ENCODE results near the gene WNT1. TPM values are rescaled to one million over a fixed set of nuclear protein-coding genes. Genes with fewer than 3 reads are reported as not detected.

Gene WNT1
- total and polyA plus RNA-seq, 9 donors, result not detected

DNA sequence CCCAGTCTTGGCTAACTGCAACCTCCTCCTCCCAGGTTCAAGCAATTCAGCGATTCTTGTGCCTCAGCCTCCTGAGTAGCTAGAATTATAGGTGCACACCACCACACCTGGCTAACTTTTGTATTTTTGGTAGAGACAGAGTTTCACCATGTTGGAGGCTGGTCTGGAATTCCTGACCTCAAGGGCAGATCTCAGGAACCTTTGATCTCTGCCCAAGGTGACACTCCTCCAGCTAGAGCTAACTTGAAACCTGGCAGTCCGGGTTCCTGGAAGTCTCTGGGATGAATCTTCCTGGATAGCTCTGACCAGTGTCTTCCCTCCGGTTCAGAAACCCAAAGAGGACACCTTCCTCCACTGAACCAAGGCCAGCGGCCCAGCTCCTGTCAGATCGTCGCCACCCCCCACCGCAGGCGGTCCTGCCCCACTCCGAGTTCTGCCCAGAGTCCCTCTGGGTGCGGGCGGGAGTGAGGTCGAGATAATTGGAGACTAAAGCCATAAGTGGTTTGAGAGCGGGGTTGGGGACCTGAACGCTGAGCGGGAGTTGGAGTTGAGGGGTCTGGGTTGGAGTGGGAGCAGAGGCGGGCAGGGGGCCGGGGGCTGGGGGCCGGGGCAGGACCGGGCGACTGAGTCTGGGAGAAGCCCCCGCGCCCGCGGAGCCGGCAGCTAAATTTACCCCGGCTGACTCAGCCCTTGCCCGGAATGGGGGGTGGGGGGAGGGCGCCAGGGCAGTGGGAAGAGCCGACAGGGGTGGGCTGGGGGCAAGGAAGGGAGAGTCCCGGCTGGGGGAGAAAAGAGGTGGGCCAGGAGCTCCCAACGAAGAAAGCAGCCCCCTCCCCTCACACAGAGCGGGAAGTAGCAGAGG lies 16.3 kb downstream of the WNT1 start:
- H3K27me3 ChIP-seq, result no peaks in the 10 kb centered on the region
- intact Hi-C loops (cut with DNase I), result loop anchor here in 2 of 4 donors (5.0 to 10.0 kb wide), 2 partner anchors 130 to 142 kb away; partner anchors contain the start of genes DDX23 (in 1 of the 2) and RND1 (in 1 of the 2)
- 15 to 17% (median 16%) methylated on average over 31 to 32 of the region's 32 CpGs for WGBS, 3 donors

DNA sequence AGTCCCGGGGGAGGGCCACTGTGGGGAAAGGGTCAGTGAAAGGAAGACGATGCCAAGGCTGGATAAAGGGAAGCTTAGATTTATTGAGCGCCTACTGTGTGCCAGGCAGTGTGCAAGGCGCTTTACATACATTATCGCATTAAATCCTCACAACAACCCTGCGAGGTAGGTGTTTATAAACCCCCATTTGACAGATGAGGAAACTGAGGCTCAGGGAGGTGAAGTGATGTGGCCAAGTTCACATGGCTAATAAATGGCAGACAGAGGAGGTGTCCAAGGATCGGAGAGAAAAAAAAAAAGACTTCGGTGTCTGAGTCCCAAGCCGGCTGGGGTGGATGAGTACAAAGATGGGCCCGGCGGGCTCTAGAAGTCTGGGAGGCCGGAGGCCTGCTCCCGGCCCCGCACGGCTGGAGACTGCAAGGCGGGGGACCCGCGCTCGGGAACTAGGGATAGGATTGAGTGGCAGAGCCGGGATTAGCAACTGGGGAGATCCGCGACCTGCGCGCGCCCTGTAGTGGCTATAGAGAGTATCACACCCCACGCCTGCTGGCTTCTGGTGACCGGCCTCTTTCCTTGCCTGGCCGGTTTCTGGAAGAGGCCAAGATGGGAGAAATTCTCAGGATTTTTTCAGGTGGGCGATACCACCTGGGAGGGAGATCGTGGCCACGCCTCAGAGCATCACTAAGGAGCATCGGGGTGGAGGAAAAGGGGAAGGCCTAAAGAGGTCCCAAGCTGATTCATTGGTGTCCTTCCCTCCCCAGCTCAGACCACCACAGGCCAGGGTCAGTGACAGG lies 17.2 kb downstream of the WNT1 start:
- Histone ChIP-seq H3K27me3 (no peaks in the 10 kb centered on the region), H3K4me1 (ENCODE audit: insufficient read depth) (peaks cover 6% of the 10 kb centered on the region), H3K27ac (no peak overlapping the region), H3K36me3 (no peaks in the 10 kb centered on the region), H3K9me3 (no peaks in the 10 kb centered on the region), H3K4me3 (no peak overlapping the region)
- TF ChIP-seq POLR2A (IDR thresholded peaks at IDR 0.05) (no peak), EP300 (IDR thresholded peaks at IDR 0.05) (no peak)
- TF ChIP-seq, protein P1, sequence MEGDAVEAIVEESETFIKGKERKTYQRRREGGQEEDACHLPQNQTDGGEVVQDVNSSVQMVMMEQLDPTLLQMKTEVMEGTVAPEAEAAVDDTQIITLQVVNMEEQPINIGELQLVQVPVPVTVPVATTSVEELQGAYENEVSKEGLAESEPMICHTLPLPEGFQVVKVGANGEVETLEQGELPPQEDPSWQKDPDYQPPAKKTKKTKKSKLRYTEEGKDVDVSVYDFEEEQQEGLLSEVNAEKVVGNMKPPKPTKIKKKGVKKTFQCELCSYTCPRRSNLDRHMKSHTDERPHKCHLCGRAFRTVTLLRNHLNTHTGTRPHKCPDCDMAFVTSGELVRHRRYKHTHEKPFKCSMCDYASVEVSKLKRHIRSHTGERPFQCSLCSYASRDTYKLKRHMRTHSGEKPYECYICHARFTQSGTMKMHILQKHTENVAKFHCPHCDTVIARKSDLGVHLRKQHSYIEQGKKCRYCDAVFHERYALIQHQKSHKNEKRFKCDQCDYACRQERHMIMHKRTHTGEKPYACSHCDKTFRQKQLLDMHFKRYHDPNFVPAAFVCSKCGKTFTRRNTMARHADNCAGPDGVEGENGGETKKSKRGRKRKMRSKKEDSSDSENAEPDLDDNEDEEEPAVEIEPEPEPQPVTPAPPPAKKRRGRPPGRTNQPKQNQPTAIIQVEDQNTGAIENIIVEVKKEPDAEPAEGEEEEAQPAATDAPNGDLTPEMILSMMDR (IDR thresholded peaks at IDR 0.05), result peak; percentile 63 to 66 (median 64)
- intact Hi-C loops (cut with DNase I), result loop anchor here in 2 of 4 donors (5.0 to 10.0 kb wide), 2 partner anchors 130 to 143 kb away; partner anchors contain the start of genes DDX23 (in 1 of the 2) and RND1 (in 1 of the 2)
- 5 to 8% (median 6%) methylated on average over 32 of the region's 32 CpGs for WGBS, 3 donors
- peak; percentile 62 to 85 (median 74) for DNase-seq

More for the DNA sequence above, 16.3 kb downstream of the WNT1 start:
- Histone ChIP-seq H3K36me3 (no peaks in the 10 kb centered on the region), H3K4me3 (no peak overlapping the region), H3K9me3 (no peaks in the 10 kb centered on the region), H3K27ac (no peak overlapping the region), H3K4me1 (ENCODE audit: insufficient read depth) (peaks cover 2% of the 10 kb centered on the region)
- TF ChIP-seq EP300 (IDR thresholded peaks at IDR 0.05), result no peak
- no peak for TF ChIP-seq POLR2A (IDR thresholded peaks at IDR 0.05)
- TF ChIP-seq, protein P1 (IDR thresholded peaks at IDR 0.05), result no peak
- DNase-seq, result no peak

DNA sequence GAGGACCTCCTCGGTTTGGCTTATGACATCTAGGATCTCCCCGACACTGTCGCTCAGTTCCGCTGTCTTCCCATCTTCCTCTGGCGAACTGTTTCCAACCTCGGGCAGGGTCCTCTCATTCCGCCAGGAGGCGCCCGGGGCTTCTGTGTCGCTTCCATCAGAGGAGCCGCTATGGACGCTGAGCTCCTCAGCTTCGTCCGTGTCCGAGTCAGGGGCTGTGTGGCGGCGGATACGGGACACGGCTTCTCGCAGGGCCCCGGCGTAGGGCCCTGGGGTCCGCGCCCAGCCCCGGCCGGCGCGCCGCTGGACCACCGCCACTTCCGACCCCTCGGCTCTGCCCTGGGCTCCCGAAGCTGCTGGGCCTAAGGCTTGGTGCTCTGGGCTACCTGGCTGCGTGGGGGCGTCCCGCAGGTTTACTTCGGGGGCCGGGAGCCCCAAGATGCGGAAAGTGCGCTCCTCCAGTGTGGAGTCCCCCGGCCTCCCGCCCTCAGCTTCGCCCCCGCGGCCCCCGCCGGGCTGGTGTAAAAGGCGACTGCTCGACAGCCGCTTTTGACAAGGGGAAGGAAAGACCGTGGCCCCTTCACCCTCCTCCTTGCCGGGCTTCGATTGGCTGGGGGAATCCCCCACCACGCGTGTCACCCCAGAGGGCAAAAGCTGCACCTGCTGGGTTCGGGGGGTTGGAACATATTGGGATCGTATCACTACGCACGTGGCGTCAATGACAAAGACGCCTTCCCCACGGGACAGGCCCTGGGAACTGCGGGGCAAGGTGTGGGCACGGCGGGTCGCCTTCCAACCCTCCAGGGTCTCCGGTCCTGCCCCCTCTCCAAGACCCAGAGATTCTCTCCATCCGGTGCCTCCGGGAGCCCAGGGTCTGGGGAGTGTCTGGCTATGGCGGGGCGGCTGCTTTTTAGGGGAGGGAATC lies 18.9 kb downstream of the WNT1 start:
- TF ChIP-seq, protein P1 (IDR thresholded peaks at IDR 0.05), result peak in 2 of 3 donors; percentile 43 to 47
- no peak for TF ChIP-seq POLR2A (IDR thresholded peaks at IDR 0.05)
- H3K4me3 ChIP-seq, result peak overlapping the region; percentile 36
- intact Hi-C loops (cut with DNase I), result loop anchor here in 2 of 4 donors (5.0 to 10.0 kb wide), 2 partner anchors 132 to 145 kb away; partner anchors contain the start of genes DDX23 (in 1 of the 2) and RND1 (in 1 of the 2)
- no peaks in the 10 kb centered on the region for H3K9me3 ChIP-seq
- peak; percentile 52 to 82 (median 67) for DNase-seq
- WGBS, 3 donors, result 7 to 14% (median 12%) methylated on average over 64 to 71 of the region's 71 CpGs
- H3K27ac ChIP-seq, result no peak overlapping the region
- no peaks in the 10 kb centered on the region for H3K36me3 ChIP-seq
- no peaks in the 10 kb centered on the region for H3K27me3 ChIP-seq
- peaks cover 6% of the 10 kb centered on the region for H3K4me1 ChIP-seq (ENCODE audit: insufficient read depth)

Data from ovary (tissue), 9 donors.